ENCODE results near the gene SMPD4.
"Not testable (repeated sequence)": the region's sequence is repeated elsewhere in the genome, so short reads cannot be mapped to it uniquely, and the experiment has no call there.

SMPD4 gene

GRCh38 chr2:130181325-130181879 is at the start of gene SMPD4:
TSS of gene SMPD4 (minus strand) at chr2:130181602. CDS start at chr2:130176592, 5,010 bp downstream.
- DNase-seq = peak; percentile 99

GRCh38 chr2:130230907-130231306 is 49.5 kb upstream of the SMPD4 start:
- DNase-seq = not testable (repeated sequence)

GRCh38 chr2:130230376-130230775 is 49.0 kb upstream of the SMPD4 start:
- DNase-seq = not testable (repeated sequence)

GRCh38 chr2:130229161-130229510 is 47.7 kb upstream of the SMPD4 start:
- DNase-seq = peak; percentile 50

- DNase-seq = not testable (repeated sequence)
Observed at GRCh38 chr2:130228467-130229160, 47.2 kb upstream of the SMPD4 start.

- DNase-seq = not testable (repeated sequence)
Observed at GRCh38 chr2:130228005-130228404, 46.6 kb upstream of the SMPD4 start.

- not testable (repeated sequence) for DNase-seq
Observed at GRCh38 chr2:130222523-130222922, 41.1 kb upstream of the SMPD4 start.

- DNase-seq = not testable (repeated sequence)
Observed at GRCh38 chr2:130220505-130220904, 39.1 kb upstream of the SMPD4 start.

GRCh38 chr2:130219147-130219546 is 37.7 kb upstream of the SMPD4 start:
- not testable (repeated sequence) for DNase-seq

- DNase-seq = not testable (repeated sequence)
Observed at GRCh38 chr2:130207051-130207450, 25.6 kb upstream of the SMPD4 start.

GRCh38 chr2:130203150-130203549 is 21.7 kb upstream of the SMPD4 start:
- DNase-seq = not testable (repeated sequence)

GRCh38 chr2:130202518-130202917 is 21.1 kb upstream of the SMPD4 start:
- DNase-seq = not testable (repeated sequence)

GRCh38 chr2:130198343-130198742 is 16.9 kb upstream of the SMPD4 start, which contains the start of gene TUBA3E:
TSS of gene TUBA3E (minus strand) at chr2:130198439. CDS start at chr2:130198360, 79 bp downstream.
- no peak for DNase-seq

GRCh38 chr2:130196052-130196451 is 14.7 kb upstream of the SMPD4 start:
- DNase-seq = not testable (repeated sequence)

- not testable (repeated sequence) for DNase-seq
Observed at GRCh38 chr2:130195089-130195635, 13.8 kb upstream of the SMPD4 start.

GRCh38 chr2:130193824-130194223 is 12.4 kb upstream of the SMPD4 start:
- not testable (repeated sequence) for DNase-seq

- not testable (repeated sequence) for DNase-seq
Observed at GRCh38 chr2:130192451-130192850, 11.0 kb upstream of the SMPD4 start.

- DNase-seq = not testable (repeated sequence)
Observed at GRCh38 chr2:130191319-130191718, 9.9 kb upstream of the SMPD4 start.

- no peak for DNase-seq
Observed at GRCh38 chr2:130190237-130190636, 8.8 kb upstream of the SMPD4 start.

- DNase-seq = not testable (repeated sequence)
Observed at GRCh38 chr2:130188958-130189357, 7.6 kb upstream of the SMPD4 start.

GRCh38 chr2:130187859-130188792 is 6.7 kb upstream of the SMPD4 start:
- DNase-seq = not testable (repeated sequence)

GRCh38 chr2:130187268-130187667 is 5.9 kb upstream of the SMPD4 start:
- no peak for DNase-seq

GRCh38 chr2:130186391-130186790 is 5.0 kb upstream of the SMPD4 start:
- no peak for DNase-seq

Data from femur (tissue), 1 donor.